K562 (cell line): ENCODE data around the gene ADARB2. TPM values are rescaled to one million over a fixed set of nuclear protein-coding genes. Genes with fewer than 3 reads are reported as not detected.

Source experiments
- ATAC-seq: fragments of 200-7000 bp; cut with Tn5 transposase; 3 replicates; pipeline ENCODE4 v1.9.1; 2020; ENCODE audit warnings: moderate library complexity
- BruUV-seq: library from RNA; stranded (reverse); fragments of 400-500 nt; replicated peaks from 2 replicates; lab custom pipeline; 2021; lab: Mats Ljungman, UMichigan
- CTCF ChIA-PET: fragments of 300-600 bp; formaldehyde crosslinking; extraction: SDS; loops from one replicate; lab custom pipeline; 2021; ENCODE audit warnings: low intra/inter-chr PET ratio; lab: Yijun Ruan, JAX
- POLR2A ChIA-PET: fragments of 300-600, 350-650 bp; sonication (Branson Sonifier 250); formaldehyde crosslinking; extraction: SDS; loops from one replicate; lab custom pipeline; 2021; ENCODE audit warnings: antibody characterized with exemption, inconsistent platforms; lab: Yijun Ruan, JAX
- DNase-seq, 4 experiments: peaks; one replicate each; pipeline versions ENCODE4 v3.0.0 to v3.0.0-alpha.2; 2011 to 2018; ENCODE audit warnings: low spot score in 3 of 4, mixed read lengths in 3 of 4; ENCODE audit errors: extremely low read depth in 1 of 4
- FAIRE-seq: peaks from 2 replicates; lab custom pipeline; 2011; peaks lifted over from hg19 to GRCh38; lab: Jason Lieb, UNC
- H2AFZ ChIP-seq: 2 replicates; pipeline ENCODE4 v1.6.0; 2011; ENCODE audit warnings: low read depth, low read length, control low read depth, inconsistent platforms
- H3K27ac ChIP-seq: fragments of 200-600 bp; 3 replicates; pipeline ENCODE4 v1.8.0; 2011; ENCODE audit warnings: low read depth, mild to moderate bottlenecking, control low read depth, inconsistent platforms, low read length, moderate library complexity, mixed read lengths; ENCODE audit errors: extremely low read depth
- H3K27me3 ChIP-seq, 2 experiments: fragments of 300-600 bp in 1 of 2; 2 replicates in 1 of 2; 3 replicates in 1 of 2; pipeline versions ENCODE4 v1.6.0 to v1.8.0; 2011; ENCODE audit warnings: inconsistent platforms in 2 of 2, low read length in 2 of 2, mild to moderate bottlenecking in 1 of 2, mixed read lengths in 1 of 2, moderate library complexity in 1 of 2; ENCODE audit not compliant: control insufficient read depth in 2 of 2, insufficient read depth in 2 of 2
- H3K36me3 ChIP-seq: fragments of 300-600 bp; 3 replicates; pipeline ENCODE4 v1.8.0; 2011; ENCODE audit warnings: mild to moderate bottlenecking, low read length, inconsistent platforms; ENCODE audit not compliant: control insufficient read depth, insufficient read depth
- H3K4me1 ChIP-seq, 2 experiments: fragments of 200-600 bp in 1 of 2; replicated peaks in 1 of 2; 2 replicates in 1 of 2; 3 replicates in 1 of 2; pipeline versions ENCODE4 v1.5.1 to v1.8.0; 2011; ENCODE audit warnings: inconsistent platforms in 2 of 2, low read length in 2 of 2, mild to moderate bottlenecking in 1 of 2, mixed read lengths in 1 of 2, moderate library complexity in 1 of 2; ENCODE audit not compliant: control insufficient read depth in 2 of 2, insufficient read depth in 2 of 2
- H3K4me2 ChIP-seq: 2 replicates; pipeline ENCODE4 v1.6.1; 2011; ENCODE audit warnings: low read length, control low read depth, inconsistent platforms, mixed read lengths; ENCODE audit not compliant: insufficient read depth
- H3K4me3 ChIP-seq: fragments of 200-600 bp; sonication (generic), shearing (Covaris generic); 2 replicates; pipeline ENCODE4 v1.5.1; 2016; ENCODE audit warnings: control low read depth, inconsistent platforms
- H3K79me2 ChIP-seq: fragments of 200-600 bp; 3 replicates; pipeline ENCODE4 v1.8.0; 2011; ENCODE audit warnings: low read length, inconsistent platforms; ENCODE audit not compliant: control insufficient read depth, insufficient read depth
- H3K9ac ChIP-seq, 2 experiments: 2 replicates each; pipeline versions ENCODE4 v1.6.0 to v1.6.1; 2011; ENCODE audit warnings: low read depth in 2 of 2, low read length in 2 of 2, control low read depth in 1 of 2, inconsistent platforms in 1 of 2, mild to moderate bottlenecking in 1 of 2, mixed read lengths in 1 of 2; ENCODE audit not compliant: insufficient read depth in 1 of 2
- H3K9me1 ChIP-seq: one replicate; pipeline ENCODE4 v1.6.0; 2011; ENCODE audit warnings: inconsistent platforms, mild to moderate bottlenecking, low read length, moderate library complexity; ENCODE audit not compliant: control insufficient read depth, insufficient read depth
- H3K9me3 ChIP-seq: replicated peaks from 2 replicates; pipeline ENCODE4 v1.5.1; 2011; ENCODE audit warnings: low read depth, low read length, inconsistent platforms; ENCODE audit not compliant: control insufficient read depth, insufficient read depth
- H4K20me1 ChIP-seq: replicated peaks from 2 replicates; pipeline ENCODE4 v1.6.1; 2011; ENCODE audit warnings: low read length, inconsistent platforms, mixed read lengths; ENCODE audit not compliant: control insufficient read depth, insufficient read depth
- ZNF551 ChIP-seq: fragments of 250-450 bp; sonication (Bioruptor Pico); IDR thresholded peaks from 2 replicates; pipeline ENCODE4 v1.5.0; 2021; ENCODE audit warnings: mild to moderate bottlenecking, moderate library complexity
- WGBS: fragments of 100-300 bp; shearing (Covaris generic); methylation state at CpG from one replicate; pipeline ENCODE4 v1.1.6; 2016; ENCODE audit warnings: low coverage, mixed read lengths; ENCODE audit not compliant: insufficient coverage; ENCODE audit errors: missing lambda C conversion rate; 5-methylcytosine and 5-hydroxymethylcytosine counted together
- in situ Hi-C: fragments of 300-500 bp; cut with MboI; formaldehyde crosslinking; loops from 4 replicates; pipeline ENCODE4 v1.15.0; 2018; ENCODE audit warnings: inconsistent platforms, mixed read lengths
- intact Hi-C: fragments of 100-400 bp; cut with micrococcal nuclease; formaldehyde crosslinking; loops from 2 replicates; pipeline ENCODE4 v1.14.2; 2022
- polyA plus RNA-seq, 8 experiments: library from polyadenylated mRNA; depleted of rRNA in 4 of 8; stranded (reverse) in 5 of 8; unstranded in 3 of 8; fragments of >200 nt; fragmentation: Nextera tagmentation in 2 of 8; fragmentation: Illumina TruSeq in 1 of 8; extraction: Ambion mirVana in 2 of 8; extraction: Trizol in 1 of 8; gene quantifications; 2 replicates each; pipeline versions ENCODE4 v1.2.1 to v1.2.3, GENCODE V29; 2011 to 2014; ENCODE audit warnings: inconsistent platforms in 1 of 8, missing spikeins in 1 of 8
- total RNA-seq, 7 experiments: library from RNA; depleted of rRNA in 6 of 7; stranded (reverse); fragments of >200 nt in 6 of 7; fragmentation: Illumina TruSeq in 2 of 7; extraction: Trizol in 2 of 7; gene quantifications; 2 replicates each; pipeline versions ENCODE4 v1.2.1 to v1.2.3, GENCODE V29; 2011 to 2021; ENCODE audit warnings: low replicate concordance in 1 of 7
- TF ChIP-seq, protein P1 (sequence below): fragments of 450-650 bp; IDR thresholded peaks from one replicate; pipeline ENCODE4 v1.6.1; 2018; ENCODE audit warnings: mild to moderate bottlenecking, moderate library complexity; ENCODE audit not compliant: partially characterized antibody
- TF ChIP-seq, protein P2 (sequence below), 2 experiments: fragments of 250-450 bp in 1 of 2; fragments of 450-650 bp in 1 of 2; sonication (Bioruptor Pico) in 1 of 2; IDR thresholded peaks; 2 replicates each; pipeline versions ENCODE4 v1.6.1 to v1.8.0; 2016 to 2021; ENCODE audit warnings: mild to moderate bottlenecking in 2 of 2, moderate library complexity in 2 of 2, missing compliant biosample characterization in 1 of 2, missing genetic modification characterization in 1 of 2

ADARB2 gene
- total and polyA plus RNA-seq, 9 of the 15 experiments (the other 6 are each of a cell fraction or from before 2014, with no cell fraction given), result not detected

DNA sequence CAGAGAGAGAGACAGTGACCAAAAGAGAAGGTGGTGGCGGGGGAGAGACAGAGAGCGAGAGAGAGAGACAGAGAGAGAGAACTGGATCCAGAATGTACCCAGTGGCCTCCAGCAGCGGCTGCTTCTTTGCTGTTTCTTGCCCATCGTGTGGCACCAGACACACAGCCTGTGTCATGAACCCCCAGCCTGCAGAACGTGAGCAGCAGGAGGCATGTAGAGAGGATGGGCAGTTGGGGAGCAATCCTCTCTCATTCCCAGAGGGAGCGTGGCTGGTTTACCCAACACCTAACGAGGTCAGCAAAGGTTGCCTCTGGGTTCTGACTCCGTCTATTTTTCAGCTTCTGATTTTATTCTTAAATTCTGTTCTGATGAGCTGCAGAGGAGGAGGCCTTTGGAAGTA lies 168.1 kb downstream of the ADARB2 start:
- no peak for ATAC-seq
- WGBS, result 0% methylated on average over 8 of the region's 8 CpGs
- Histone ChIP-seq H3K27me3 (peaks cover 2 to 19% of the 10 kb centered on the region in 2 experiments; a peak in 3 of 5 replicates), H3K27ac (no peak overlapping the region), H3K9me1 (no peaks in the 10 kb centered on the region), H3K4me1 (no peaks in the 10 kb centered on the region), H3K4me3 (no peak overlapping the region), H3K4me2 (no peak overlapping the region), H3K36me3 (no peaks in the 10 kb centered on the region), H2AFZ (no peak overlapping the region), H3K79me2 (no peaks in the 10 kb centered on the region), H3K9me3 (no peaks in the 10 kb centered on the region), H4K20me1 (no peaks in the 10 kb centered on the region), H3K9ac (no peak overlapping the region)
- BruUV-seq, result no TSS peak
- ChIA-PET POLR2A (no interaction called here), CTCF (no interaction called here)
- no peak for FAIRE-seq
- intact Hi-C loops, result no loop called here
- TF ChIP-seq, protein P1, sequence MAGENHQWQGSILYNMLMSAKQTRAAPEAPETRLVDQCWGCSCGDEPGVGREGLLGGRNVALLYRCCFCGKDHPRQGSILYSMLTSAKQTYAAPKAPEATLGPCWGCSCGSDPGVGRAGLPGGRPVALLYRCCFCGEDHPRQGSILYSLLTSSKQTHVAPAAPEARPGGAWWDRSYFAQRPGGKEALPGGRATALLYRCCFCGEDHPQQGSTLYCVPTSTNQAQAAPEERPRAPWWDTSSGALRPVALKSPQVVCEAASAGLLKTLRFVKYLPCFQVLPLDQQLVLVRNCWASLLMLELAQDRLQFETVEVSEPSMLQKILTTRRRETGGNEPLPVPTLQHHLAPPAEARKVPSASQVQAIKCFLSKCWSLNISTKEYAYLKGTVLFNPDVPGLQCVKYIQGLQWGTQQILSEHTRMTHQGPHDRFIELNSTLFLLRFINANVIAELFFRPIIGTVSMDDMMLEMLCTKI, result no peak
- TF ChIP-seq ZNF551 (CRISPR knock-in tag), result no peak
- TF ChIP-seq, protein P2, sequence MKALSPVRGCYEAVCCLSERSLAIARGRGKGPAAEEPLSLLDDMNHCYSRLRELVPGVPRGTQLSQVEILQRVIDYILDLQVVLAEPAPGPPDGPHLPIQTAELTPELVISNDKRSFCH (CRISPR knock-in tag; IDR thresholded peaks at IDR 0.05), result no peak
- TF ChIP-seq, protein P2 (tag; IDR thresholded peaks at IDR 0.05), result no peak
- DNase-seq, result no peak
- in situ Hi-C loops, result no loop called here
